ENCODE data around the gene ACP5. TPM values are rescaled to one million over a fixed set of nuclear protein-coding genes. Genes with fewer than 3 reads are reported as not detected.
A peak's percentile ranks its signal among the peaks of the same experiment; 100 is the strongest.

Gene ACP5
- total and polyA plus RNA-seq, 10 of the 15 experiments (the other 5 are each of a cell fraction or from before 2014, with no cell fraction given): 1.0 to 73.4 (median 36.8) TPM

GRCh38 chr19:11581740-11582139, 4.3 kb upstream of the ACP5 start (continued):
- TF ChIP-seq CBX3 (IDR thresholded peaks at IDR 0.05; ENCODE audit: borderline replicate concordance, low read depth) (no peak), EED (IDR thresholded peaks at IDR 0.05; ENCODE audit: low read depth) (no peak), CEBPB (IDR thresholded peaks at IDR 0.05; ENCODE audit: borderline replicate concordance in 1 of 2, low read depth in 2 of 2, low read length in 2 of 2) (no peak), ZBTB40 (IDR thresholded peaks at IDR 0.05; ENCODE audit: borderline replicate concordance) (no peak), SREBF2 (IDR thresholded peaks at IDR 0.05; ENCODE audit: low read length) (no peak), NFIC (IDR thresholded peaks at IDR 0.05; ENCODE audit: low read depth, low read length) (peak; percentile 59; the same call in 1 of the 2 replicates), TCF3 (IDR thresholded peaks at IDR 0.05; ENCODE audit: borderline replicate concordance, insufficient read depth, low read depth, low read length) (no peak), RCOR1 (conservative IDR thresholded peaks at IDR 0.05; ENCODE audit: low read depth, low read length) (no peak), BMI1 (IDR thresholded peaks at IDR 0.05; ENCODE audit: borderline replicate concordance) (no peak), ZSCAN29 (IDR thresholded peaks at IDR 0.05) (no peak), ZNF592 (IDR thresholded peaks at IDR 0.05) (no peak), E2F8 (IDR thresholded peaks at IDR 0.05; ENCODE audit: low read depth, partially characterized antibody) (peak; percentile 20), E2F4 (IDR thresholded peaks at IDR 0.05; ENCODE audit: low read depth, low read length) (no peak), RB1 (IDR thresholded peaks at IDR 0.05; ENCODE audit: borderline replicate concordance) (peak; percentile 52; the same call in 1 of the 2 replicates), FOS (IDR thresholded peaks at IDR 0.05; ENCODE audit: borderline replicate concordance, extremely low read depth, insufficient read length) (no peak), TCF12 (IDR thresholded peaks at IDR 0.05; ENCODE audit: low read depth, low read length) (peak; percentile 68; the same call in 1 of the 2 replicates), GATAD2B (conservative IDR thresholded peaks at IDR 0.05; ENCODE audit: low read depth) (peak; percentile 74; the same call in 1 of the 2 replicates)
